GM10847 (cell line): ENCODE measurements around the gene SGCD.

Experiments used
- POLR2A ChIP-seq: IDR thresholded peaks from 2 replicates; pipeline ENCODE4 v1.6.1; 2011; ENCODE audit not compliant: insufficient read length; ENCODE audit errors: extremely low read depth

Gene SGCD

DNA sequence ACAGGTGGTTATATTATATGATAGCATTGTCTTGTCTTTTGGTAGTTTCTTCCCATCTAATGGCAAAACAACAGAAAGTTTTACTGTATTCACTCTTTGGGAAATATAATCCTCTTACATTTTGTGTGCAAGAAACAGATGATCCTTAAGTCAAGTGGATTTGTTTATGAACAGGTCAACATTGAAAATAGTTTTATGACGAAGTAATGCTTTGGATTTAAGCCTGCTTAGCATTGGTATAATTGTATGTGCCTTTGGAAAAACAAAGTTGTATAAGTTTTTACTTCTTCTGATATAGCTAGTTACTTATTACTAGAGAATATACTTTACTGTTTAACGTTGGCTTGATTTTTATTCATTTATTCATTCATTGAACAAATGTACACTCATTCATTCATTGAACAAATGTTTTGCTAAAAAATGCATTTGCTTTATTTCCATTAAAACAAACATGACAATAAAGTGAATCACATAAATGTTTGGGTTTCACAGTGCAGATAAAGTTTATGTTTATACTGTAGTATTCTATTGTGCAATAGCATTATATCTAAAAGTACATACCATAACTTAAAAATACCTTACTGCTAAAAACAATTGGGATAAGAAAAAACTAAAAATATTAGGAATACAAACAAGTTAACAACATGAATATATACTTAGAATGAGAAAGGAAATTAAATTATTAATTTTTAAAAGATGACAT lies 12.3 kb downstream of the SGCD start:
- no peak for TF ChIP-seq POLR2A

DNA sequence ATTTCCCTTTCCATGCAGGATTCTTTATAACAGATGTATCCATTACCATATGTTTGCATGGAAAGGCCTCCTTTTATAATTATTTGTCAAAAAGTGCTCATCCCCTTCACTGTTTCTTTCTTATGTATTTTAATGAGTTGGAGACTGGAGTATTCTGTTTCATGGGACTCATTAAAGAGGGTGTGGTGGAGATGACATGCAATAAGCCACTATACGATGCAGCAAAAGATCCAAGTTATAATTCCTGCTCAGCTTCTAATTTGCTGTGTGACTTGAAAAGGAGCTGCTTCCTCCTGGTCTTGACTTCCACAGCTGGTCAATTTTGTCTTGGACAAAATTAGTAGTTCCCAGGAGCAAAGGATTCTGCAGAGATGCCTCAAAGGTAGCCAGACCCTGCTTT lies 13.9 kb downstream of the SGCD start:
- no peak for TF ChIP-seq POLR2A

DNA sequence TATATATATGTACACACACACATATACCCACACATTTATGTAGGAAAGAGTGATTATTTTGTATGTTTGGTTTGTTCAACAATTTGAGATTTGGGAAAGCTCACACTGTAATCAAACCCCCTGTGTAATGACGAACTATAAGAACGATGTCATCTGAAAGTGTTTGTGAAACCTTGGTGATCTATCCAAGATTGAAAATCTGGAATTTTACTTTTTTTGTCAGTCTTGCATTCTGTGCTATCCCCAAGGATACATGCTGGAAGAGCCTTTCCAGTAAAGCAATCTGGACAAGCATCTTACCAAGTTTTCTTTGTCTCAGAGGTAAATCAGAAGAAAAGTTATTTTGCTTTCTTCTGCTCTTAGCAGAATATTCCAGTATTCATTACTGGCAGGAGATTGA lies 23.3 kb downstream of the SGCD start:
- TF ChIP-seq POLR2A = no peak

DNA sequence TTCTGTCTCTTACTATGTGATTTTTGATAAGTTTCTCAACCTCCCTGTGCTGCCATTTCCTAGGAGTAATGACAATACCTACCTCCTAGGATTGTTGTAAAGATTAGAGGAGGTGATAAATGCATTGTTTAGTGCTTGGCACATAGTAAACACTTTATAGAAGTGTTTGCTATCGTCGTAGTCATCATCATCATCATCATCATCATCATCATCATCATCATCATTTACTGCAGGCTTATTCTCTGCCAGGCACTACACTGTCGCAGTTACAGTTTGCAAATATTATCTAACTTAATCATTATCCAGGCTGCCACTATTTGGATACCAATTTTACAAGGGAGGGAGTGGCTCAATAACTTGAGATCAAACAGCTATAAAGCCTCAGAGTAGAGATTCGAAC lies 24.5 kb downstream of the SGCD start:
- TF ChIP-seq POLR2A = no peak

DNA sequence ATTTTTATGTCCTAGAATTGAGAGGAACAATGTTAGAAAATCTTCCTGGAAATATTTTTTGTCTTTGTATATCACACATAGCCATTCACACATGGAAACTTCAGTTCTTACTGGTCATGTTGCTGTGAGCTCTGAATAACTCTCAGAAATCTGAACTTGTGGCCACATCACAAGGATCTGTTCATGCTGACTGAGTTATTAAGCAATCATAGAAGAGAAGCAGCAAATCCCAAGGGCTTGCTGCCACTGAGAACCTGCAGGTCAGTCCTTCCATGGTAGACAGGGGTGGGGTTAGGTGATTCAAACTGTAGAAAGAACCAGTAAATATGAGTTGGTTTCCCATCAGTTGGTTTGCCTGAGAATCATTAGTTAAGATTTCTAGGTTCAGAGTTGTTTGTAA lies 27.6 kb downstream of the SGCD start:
- TF ChIP-seq POLR2A = no peak

DNA sequence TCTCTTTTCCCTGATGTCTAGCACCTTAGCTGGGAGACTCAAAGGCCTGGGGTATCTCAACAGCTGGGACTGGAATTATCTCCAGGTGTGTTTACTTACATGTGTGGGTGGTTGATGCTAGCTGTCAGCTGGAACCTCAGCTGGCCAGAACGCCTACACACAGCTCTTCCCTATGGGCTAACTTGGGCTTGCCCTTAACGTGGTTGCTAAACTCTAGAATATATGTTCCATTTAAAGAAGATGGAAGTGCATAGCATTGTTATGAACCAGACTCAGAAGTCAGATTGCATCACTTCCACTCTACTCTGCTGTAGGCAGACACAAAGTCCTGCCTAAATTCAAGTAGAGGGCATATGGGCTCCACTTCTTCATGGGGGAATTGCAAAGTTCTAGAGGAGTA lies 29.3 kb downstream of the SGCD start:
- no peak for TF ChIP-seq POLR2A

DNA sequence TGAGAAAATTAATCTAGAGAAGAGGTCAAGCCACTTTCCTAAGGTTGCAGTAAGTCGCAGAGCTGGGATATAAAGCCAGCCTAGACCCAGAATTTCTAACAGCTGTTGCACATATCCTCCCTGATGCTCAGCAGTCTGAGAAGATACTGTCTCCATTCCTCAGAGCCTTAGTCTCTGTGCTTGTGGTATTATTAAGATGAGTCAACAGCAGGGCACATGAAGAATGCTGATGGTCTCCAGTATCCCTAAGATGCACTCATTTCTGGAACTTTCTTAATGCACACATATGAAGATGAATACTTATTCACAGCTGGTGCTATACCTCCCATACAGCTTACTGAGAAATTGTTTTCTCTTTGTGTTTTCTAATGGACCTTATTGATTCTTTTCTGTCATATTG lies 32.5 kb downstream of the SGCD start:
- TF ChIP-seq POLR2A = no peak

DNA sequence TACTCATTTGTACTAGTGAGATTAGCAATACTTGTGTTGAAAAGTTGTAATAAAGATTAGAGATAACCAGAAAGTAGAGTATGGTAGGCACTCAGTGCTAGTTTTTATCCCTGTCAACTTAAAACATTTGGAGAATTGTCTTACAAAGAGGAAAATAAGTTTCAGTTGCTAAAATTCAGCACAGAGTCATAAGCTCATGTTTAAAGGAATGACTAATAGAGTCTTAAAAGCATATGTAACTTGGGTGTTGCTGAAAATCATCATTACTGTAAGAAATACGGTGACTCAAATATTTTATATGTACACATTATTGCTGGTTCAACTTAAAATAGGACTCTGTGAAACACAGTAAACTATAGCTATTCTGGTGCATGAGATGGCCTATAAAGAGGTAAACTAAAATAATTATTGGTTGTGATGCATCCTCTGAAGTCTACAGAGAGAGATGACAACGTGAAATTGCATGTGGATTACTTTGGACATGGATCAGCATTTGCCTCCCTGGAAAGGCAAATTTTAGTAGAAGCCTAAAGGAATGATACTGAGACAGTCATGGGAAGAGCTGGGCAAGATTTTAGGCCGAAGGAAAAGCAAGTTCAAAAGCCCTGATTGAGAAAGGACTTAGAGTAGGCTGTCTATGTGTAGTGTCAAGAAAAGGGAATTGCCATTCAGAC lies 34.6 kb downstream of the SGCD start:
- TF ChIP-seq POLR2A = no peak

DNA sequence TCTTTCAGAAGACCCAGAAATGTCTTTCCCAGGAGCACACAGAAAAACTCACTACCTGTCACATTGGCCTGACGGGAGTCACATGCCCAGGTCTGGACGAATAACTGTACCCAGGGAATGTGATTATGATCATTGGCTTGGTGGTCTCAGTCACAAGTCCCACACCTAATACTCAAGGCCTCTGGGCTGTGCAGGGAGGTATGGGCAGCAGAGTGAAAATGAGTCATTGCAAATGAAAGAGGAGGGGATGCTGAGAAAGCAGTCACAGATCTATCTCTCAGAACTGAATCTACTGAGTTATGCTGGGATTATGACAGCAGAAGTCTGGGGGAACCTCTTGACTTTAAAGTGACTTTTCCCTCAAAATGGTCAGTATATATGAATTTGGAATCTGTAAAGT lies 36.9 kb downstream of the SGCD start:
- no peak for TF ChIP-seq POLR2A

DNA sequence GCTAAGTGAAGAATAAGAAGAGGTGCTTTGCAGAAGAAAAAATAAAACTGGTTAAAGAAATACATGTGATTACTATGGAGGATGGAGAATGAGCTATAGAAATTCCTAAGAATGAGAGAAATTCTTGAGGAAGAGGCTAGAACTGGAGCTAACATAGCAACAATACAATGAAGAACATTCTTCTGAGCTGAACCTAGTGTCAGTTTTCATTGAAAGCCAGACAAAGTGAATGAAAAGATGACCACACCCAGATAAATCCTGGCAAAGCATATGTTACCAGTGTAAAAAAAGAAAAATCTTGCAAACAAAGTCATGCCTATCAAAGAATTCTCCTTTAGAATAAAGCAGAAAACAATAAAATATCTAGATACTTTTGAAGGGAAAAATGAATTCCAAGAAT lies 39.6 kb downstream of the SGCD start:
- TF ChIP-seq POLR2A = no peak

DNA sequence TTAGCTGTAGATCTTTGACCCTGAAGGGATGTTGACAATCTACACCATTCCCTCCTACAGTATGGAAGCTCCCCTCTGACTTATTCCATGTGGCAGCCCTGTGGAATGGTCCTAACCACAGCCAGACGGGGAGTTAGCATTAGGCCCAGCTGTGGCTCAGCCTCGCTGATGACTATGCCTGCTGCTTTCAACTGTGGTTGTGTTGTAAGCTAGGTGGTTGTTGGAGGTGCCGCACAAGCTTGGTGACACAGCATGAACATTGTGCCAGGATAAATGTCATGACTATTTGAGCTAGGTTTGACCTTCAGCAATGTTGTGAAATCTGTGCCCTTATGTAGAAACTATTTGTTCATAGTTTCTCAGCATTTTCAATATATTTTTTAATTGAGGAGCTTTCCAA lies 40.6 kb downstream of the SGCD start:
- TF ChIP-seq POLR2A = no peak

DNA sequence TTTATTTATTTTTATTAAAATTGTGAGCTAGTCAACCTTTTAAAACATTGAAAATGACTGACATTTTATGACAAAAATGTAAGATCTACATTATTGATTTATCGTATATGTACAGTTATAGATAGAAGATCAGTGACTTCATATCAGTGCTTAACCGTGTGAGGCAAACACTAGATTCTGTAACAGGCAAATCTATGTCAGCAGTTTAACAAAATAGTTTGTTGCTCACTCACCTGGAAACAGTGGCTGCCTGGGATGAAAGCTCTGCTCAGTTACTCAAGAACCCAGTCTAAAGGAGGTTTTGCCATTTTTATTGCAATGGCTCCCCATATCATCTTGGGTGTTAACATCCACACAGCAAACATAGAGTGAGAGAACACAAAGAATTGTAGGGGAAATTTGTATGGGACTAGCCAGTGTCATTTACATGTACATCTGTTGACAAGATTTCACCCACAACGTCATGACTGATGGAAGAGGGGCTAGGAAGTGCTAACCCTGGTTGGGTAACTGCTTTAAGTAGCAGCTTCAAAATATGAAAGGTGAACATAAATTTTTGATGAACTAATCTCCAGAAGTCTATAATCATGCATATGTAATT lies 49.0 kb downstream of the SGCD start:
- TF ChIP-seq POLR2A = no peak

DNA sequence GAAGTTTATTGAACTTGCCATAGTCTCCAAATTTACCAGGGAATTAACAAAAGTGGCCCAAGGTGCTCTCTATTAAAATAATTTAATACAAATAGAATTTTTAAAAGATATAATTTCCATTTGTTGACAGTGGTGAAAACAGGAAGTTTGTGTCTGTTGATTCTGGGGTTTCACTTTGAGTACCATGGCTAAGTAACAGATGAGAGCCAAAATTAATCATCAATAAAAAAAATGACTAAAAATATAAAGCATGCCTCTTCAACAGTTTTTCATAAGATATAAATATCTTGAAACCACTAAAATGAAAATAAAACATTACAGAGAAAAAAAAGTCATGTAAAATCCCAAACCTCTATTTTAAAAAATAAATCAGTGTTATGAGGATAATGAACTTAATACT lies 49.8 kb downstream of the SGCD start:
- TF ChIP-seq POLR2A = no peak

DNA sequence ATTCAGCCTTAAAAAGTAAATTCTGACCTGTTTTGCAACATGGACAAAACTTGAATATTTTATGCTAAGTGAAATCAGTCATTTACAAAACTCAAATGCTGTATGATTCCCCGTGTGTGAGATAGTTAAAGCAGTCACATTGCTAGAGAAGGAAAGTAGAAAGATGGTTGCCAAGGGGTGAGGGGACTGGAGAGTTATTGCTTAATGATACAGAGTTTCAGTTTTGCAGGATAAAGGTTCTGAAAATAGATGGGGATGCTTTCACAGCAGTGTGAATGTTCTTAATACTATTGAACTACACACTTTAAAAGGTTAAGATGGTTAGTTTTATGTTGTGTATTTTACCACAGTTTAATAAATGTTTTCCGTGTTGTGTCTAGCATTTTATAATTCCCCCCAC lies 51.2 kb downstream of the SGCD start:
- no peak for TF ChIP-seq POLR2A

DNA sequence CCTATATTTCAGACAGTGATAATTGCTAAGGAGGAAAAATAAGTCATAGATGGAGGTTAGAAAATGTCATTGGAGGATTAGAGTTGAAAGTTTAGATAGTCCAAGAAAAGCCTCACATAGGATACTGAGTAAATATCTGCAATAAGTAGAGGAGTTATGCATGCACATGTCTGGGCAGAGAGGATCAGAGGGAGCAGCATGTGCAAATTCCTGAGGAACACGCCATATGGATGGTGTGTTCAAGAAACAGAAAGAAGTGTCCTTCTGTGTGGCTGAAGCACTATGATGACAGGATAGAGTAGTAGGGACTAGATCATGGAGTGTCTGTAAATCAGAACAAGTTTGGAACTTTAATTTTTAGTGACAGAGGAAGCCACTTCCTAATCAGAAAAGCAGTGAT lies 52.2 kb downstream of the SGCD start:
- no peak for TF ChIP-seq POLR2A

DNA sequence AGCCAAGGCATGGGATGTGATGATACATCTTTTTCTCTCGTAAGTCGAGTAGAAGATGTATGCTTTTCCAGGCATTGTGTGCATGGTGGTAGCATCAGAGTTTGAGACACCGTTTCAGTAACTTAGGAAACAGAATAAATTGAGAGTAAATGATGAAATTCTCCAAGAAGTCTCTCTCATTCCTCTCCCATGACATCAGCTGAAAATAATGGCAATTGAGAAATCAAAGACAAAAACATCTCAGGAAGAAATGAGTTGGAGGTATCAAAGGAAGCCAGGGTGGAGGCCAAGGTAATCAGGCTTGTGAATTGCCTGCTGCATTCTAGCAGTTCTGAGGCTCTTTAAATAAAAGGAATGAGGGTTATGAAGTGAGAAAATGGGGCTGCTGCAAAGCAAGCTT lies 53.9 kb downstream of the SGCD start:
- TF ChIP-seq POLR2A = no peak
